Measurements from ENCODE around the gene TPSB2.

GRCh38 chr16:1273816-1274215 lies 43.8 kb upstream of the TPSB2 start:
- TF ChIP-seq CTCF (IDR thresholded peaks at IDR 0.05; ENCODE audit: low read length) (no peak), EZH2 (optimal IDR thresholded peaks at IDR 0.05; ENCODE audit: low read depth, low read length) (no peak), EZH2phosphoT487 (IDR thresholded peaks at IDR 0.05; ENCODE audit: low read length) (no peak)
